Small intestine (tissue), 7 donors: ENCODE results near the gene CD2AP. TPM values are rescaled to one million over a fixed set of nuclear protein-coding genes. Genes with fewer than 3 reads are reported as not detected.

Source experiments
- DNase-seq, 2 donors: peaks; one replicate each; pipeline versions ENCODE4 v3.0.0 to v3.0.0-alpha.2; 2013
- FAIRE-seq: peaks from 2 replicates; lab custom pipeline; 2012; peaks lifted over from hg19 to GRCh38; lab: Jason Lieb, UNC
- H3K27ac ChIP-seq, 3 donors: one replicate each; pipeline ENCODE4 v1.5.1; 2013; ENCODE audit warnings: low read length in 2 of 3, mild to moderate bottlenecking in 2 of 3, control low read depth in 1 of 3, inconsistent platforms in 1 of 3, low read depth in 1 of 3, moderate library complexity in 1 of 3
- H3K27me3 ChIP-seq, 3 donors: one replicate each; pipeline ENCODE4 v1.6.1; 2013; ENCODE audit warnings: low read length in 3 of 3, inconsistent platforms in 1 of 3; ENCODE audit not compliant: control insufficient read depth in 3 of 3, insufficient read depth in 3 of 3
- H3K36me3 ChIP-seq, 3 donors: one replicate each; pipeline ENCODE4 v1.6.1; 2013; ENCODE audit warnings: low read length in 3 of 3, inconsistent platforms in 1 of 3, low read depth in 1 of 3, mild to moderate bottlenecking in 1 of 3, moderate library complexity in 1 of 3; ENCODE audit not compliant: control insufficient read depth in 3 of 3, insufficient read depth in 2 of 3
- H3K4me1 ChIP-seq, 3 donors: one replicate each; pipeline ENCODE4 v1.6.1; 2013; ENCODE audit warnings: low read length in 2 of 3, inconsistent platforms in 1 of 3, low read depth in 1 of 3, mild to moderate bottlenecking in 1 of 3, moderate library complexity in 1 of 3; ENCODE audit not compliant: control insufficient read depth in 3 of 3, insufficient read depth in 2 of 3
- H3K4me3 ChIP-seq, 3 donors: one replicate each; pipeline ENCODE4 v1.5.1; 2013; ENCODE audit warnings: low read length in 3 of 3, control low read depth in 1 of 3, inconsistent platforms in 1 of 3, low read depth in 1 of 3, mild to moderate bottlenecking in 1 of 3, moderate library complexity in 1 of 3
- H3K9me3 ChIP-seq, 2 donors: one replicate each; pipeline ENCODE4 v1.6.1; 2013; ENCODE audit warnings: low read depth in 1 of 2, low read length in 1 of 2; ENCODE audit not compliant: control insufficient read depth in 2 of 2, insufficient read depth in 1 of 2
- WGBS, 3 donors: extraction: QIAGEN DNeasy Blood & Tissue Kit; methylation state at CpG; one replicate each; pipeline ENCODE4 v1.1.7; 2013; 5-methylcytosine and 5-hydroxymethylcytosine counted together
- polyA plus RNA-seq, 4 donors: library from polyadenylated mRNA; stranded (reverse) in 3 of 4; unstranded in 1 of 4; fragments of 200-250 nt in 3 of 4; fragments of 120-200 nt in 1 of 4; gene quantifications; one replicate each; pipeline versions ENCODE4 v1.2.1 to v1.2.3, GENCODE V29; 2013
- donor health status: healthy with polysubstance abuse.
- donor health status: control.
- donor health status: control.
- donor health status: Bipolar disorder and iron deficiency.
- donor health status: healthy.

The CD2AP gene
- polyA plus RNA-seq, 4 donors = 24.4 to 68.7 (median 63.0) TPM

- Histone ChIP-seq H3K27me3 (no peaks in the 10 kb centered on the region), H3K4me3 (peak overlapping the region in 1 of 3 donors; percentile 53), H3K36me3 (peaks cover 0 to 5% (median 0%) of the 10 kb centered on the region in 3 donors), H3K4me1 (peaks cover 2 to 25% (median 12%) of the 10 kb centered on the region in 3 donors), H3K9me3 (no peaks in the 10 kb centered on the region), H3K27ac (peak overlapping the region in 2 of 3 donors; percentile 24 to 83)
- WGBS, 3 donors = 24 to 68% (median 44%) methylated on average over 6 of the region's 6 CpGs
- FAIRE-seq (no peak), DNase-seq (peak; percentile 84 to 95)
Measured at GRCh38 chr6:47521961-47522360, 44.4 kb downstream of the CD2AP start.

GRCh38 chr6:47524136-47524845 lies 46.7 kb downstream of the CD2AP start:
- H3K9me3 ChIP-seq = peaks cover 0 to 4% of the 10 kb centered on the region in 2 donors
- peaks cover 5 to 22% (median 14%) of the 10 kb centered on the region in 3 donors for H3K4me1 ChIP-seq

GRCh38 chr6:47525330-47526057 lies 47.9 kb downstream of the CD2AP start:
- Histone ChIP-seq H3K4me3 (peak overlapping the region in 1 of 3 donors; percentile 23), H3K36me3 (peaks cover 0 to 6% (median 0%) of the 10 kb centered on the region in 3 donors), H3K27ac (peak overlapping the region in 1 of 3 donors; percentile 67), H3K4me1 (peaks cover 6 to 16% (median 11%) of the 10 kb centered on the region in 3 donors), H3K9me3 (peaks cover 0 to 4% of the 10 kb centered on the region in 2 donors), H3K27me3 (no peaks in the 10 kb centered on the region)
- FAIRE-seq = peak; percentile 87
- 15 to 52% (median 36%) methylated on average over 2 of the region's 2 CpGs for WGBS, 3 donors
- peak; percentile 68 to 75 for DNase-seq

More at GRCh38 chr6:47524136-47524845, 46.7 kb downstream of the CD2AP start:
- Histone ChIP-seq H3K36me3 (peaks cover 0 to 5% (median 0%) of the 10 kb centered on the region in 3 donors), H3K27ac (peak overlapping the region in 1 of 3 donors; percentile 67), H3K27me3 (no peaks in the 10 kb centered on the region), H3K4me3 (peak overlapping the region in 1 of 3 donors; percentile 47)
- 43 to 65% (median 54%) methylated on average over 3 of the region's 3 CpGs for WGBS, 3 donors
- DNase-seq (peak; percentile 42 to 58), FAIRE-seq (no peak)

DNA sequence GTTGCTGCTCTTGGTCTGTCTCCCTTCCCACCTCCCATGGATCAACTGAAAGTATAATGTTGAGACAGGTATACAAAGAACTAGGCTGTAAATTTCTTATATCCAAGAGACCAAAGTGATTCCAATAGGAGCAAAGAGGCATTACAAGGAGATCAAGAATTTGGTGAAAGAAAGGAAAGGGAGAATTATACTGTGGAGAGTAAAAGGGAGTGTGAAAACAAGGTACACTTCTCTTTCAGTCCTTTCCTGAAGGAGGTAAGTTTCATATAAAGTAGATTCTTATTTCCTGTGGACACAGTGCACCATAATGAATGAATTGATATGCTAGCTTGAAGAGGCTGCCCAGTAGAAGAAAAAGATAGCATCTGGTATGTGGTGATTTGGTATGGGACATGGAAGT lies 49.7 kb downstream of the CD2AP start:
- Histone ChIP-seq H3K36me3 (peaks cover 0 to 6% (median 2%) of the 10 kb centered on the region in 3 donors), H3K9me3 (peaks cover 0 to 4% of the 10 kb centered on the region in 2 donors), H3K4me1 (peaks cover 5 to 13% (median 6%) of the 10 kb centered on the region in 3 donors), H3K4me3 (no peak overlapping the region), H3K27me3 (no peaks in the 10 kb centered on the region), H3K27ac (no peak overlapping the region)
- DNase-seq = no peak
- no peak for FAIRE-seq

- Histone ChIP-seq H3K4me1 (peaks cover 5 to 11% (median 6%) of the 10 kb centered on the region in 3 donors), H3K4me3 (no peak overlapping the region), H3K36me3 (peaks cover 0 to 11% (median 2%) of the 10 kb centered on the region in 3 donors), H3K27me3 (no peaks in the 10 kb centered on the region), H3K27ac (no peak overlapping the region), H3K9me3 (peaks cover 0 to 4% of the 10 kb centered on the region in 2 donors)
- WGBS, 3 donors = 85 to 97% (median 90%) methylated on average over 5 of the region's 5 CpGs
- no peak for DNase-seq
- no peak for FAIRE-seq
Measured at GRCh38 chr6:47529734-47530133, 52.1 kb downstream of the CD2AP start.

DNA sequence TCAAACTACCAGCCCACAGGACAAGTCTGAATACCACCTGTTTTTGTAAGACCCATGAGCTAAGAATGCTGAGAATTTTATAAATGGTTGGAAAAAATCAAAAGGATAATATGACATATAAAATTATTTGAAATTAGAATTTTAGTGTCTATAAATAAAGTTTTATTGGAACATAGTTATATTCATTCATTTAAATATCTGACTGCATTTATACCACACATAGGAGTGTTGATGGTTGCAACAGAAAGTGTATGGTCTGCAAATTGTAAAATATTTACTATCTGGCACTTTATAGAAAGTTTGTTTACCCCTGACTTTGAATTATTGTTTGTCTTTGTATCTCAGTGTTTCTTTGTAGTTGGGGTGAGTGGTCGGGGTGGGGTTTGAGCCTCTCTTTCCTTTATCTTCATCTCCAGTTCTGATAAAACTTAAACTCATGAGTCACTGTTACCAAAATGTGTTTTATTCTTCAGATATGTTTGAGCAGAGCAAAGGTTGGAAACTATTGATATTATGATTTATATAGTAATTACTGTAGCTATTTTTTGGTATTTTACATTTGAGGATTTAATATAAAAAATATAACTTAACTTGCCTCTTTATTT lies 55.5 kb downstream of the CD2AP start:
- no peaks in the 10 kb centered on the region for H3K9me3 ChIP-seq
- peaks cover 2 to 15% (median 5%) of the 10 kb centered on the region in 3 donors for H3K36me3 ChIP-seq
- H3K27ac ChIP-seq = no peak overlapping the region
- 29 to 60% (median 38%) methylated on average over 1 of the region's 1 CpG for WGBS, 3 donors
- no peak for FAIRE-seq
- H3K4me3 ChIP-seq = no peak overlapping the region
- H3K4me1 ChIP-seq = peaks cover 0 to 3% (median 0%) of the 10 kb centered on the region in 3 donors
- DNase-seq = no peak
- no peaks in the 10 kb centered on the region for H3K27me3 ChIP-seq

- no peak overlapping the region for H3K27ac ChIP-seq
- no peaks in the 10 kb centered on the region for H3K9me3 ChIP-seq
- no peaks in the 10 kb centered on the region for H3K27me3 ChIP-seq
- peaks cover 2 to 17% (median 5%) of the 10 kb centered on the region in 3 donors for H3K36me3 ChIP-seq
- peaks cover 0 to 2% (median 0%) of the 10 kb centered on the region in 3 donors for H3K4me1 ChIP-seq
- H3K4me3 ChIP-seq = no peak overlapping the region
- DNase-seq (no peak), FAIRE-seq (no peak)
Measured at GRCh38 chr6:47534063-47534462, 56.5 kb downstream of the CD2AP start.
